Vagina (tissue), 2 donors: ENCODE data around the gene GPM6B. TPM values are rescaled to one million over a fixed set of nuclear protein-coding genes. Genes with fewer than 3 reads are reported as not detected.

Source experiments
- DNase-seq, 2 donors: peaks; one replicate each; pipeline ENCODE4 v3.0.0-alpha.2; 2017; ENCODE audit errors: extremely low spot score in 2 of 2
- H3K27ac ChIP-seq: fragments of 200-600 bp; sonication (generic); one replicate; pipeline ENCODE4 v1.5.1; 2019
- H3K27me3 ChIP-seq: fragments of 200-600 bp; sonication (generic); one replicate; pipeline ENCODE4 v1.5.1; 2019
- H3K36me3 ChIP-seq, 2 donors: fragments of 200-600 bp; sonication (generic); one replicate each; pipeline ENCODE4 v1.5.1; 2017 to 2019
- H3K4me1 ChIP-seq: fragments of 200-600 bp; sonication (generic); one replicate; pipeline ENCODE4 v1.5.1; 2019
- H3K4me3 ChIP-seq, 2 donors: fragments of 200-600 bp; sonication (generic); 1 replicate in 1 of 2; 2 replicates in 1 of 2; pipeline ENCODE4 v1.5.1; 2016 to 2019
- H3K9me3 ChIP-seq: fragments of 200-600 bp; sonication (generic); one replicate; pipeline ENCODE4 v1.5.1; 2019
- CTCF ChIP-seq, 3 experiments: fragments of 450-650 bp in 2 of 3; fragments of 200-600 bp in 1 of 3; sonication (generic) in 1 of 3; IDR thresholded peaks; one replicate each; pipeline ENCODE4 v1.5.1; 2017 to 2019; ENCODE audit warnings: antibody characterized with exemption in 3 of 3, mild to moderate bottlenecking in 2 of 3, moderate library complexity in 2 of 3
- POLR2A ChIP-seq, 2 donors: fragments of 450-650 bp; IDR thresholded peaks; one replicate each; pipeline ENCODE4 v1.6.1; 2017; ENCODE audit warnings: antibody characterized with exemption in 2 of 2, mild to moderate bottlenecking in 2 of 2, moderate library complexity in 2 of 2
- POLR2AphosphoS5 ChIP-seq, 2 donors: sonication (generic); formaldehyde crosslinking; IDR thresholded peaks; one replicate each; pipeline ENCODE4 v1.9.0; 2017; ENCODE audit warnings: antibody characterized with exemption in 2 of 2, mild to moderate bottlenecking in 2 of 2, low read depth in 1 of 2; ENCODE audit not compliant: insufficient read depth in 1 of 2
- intact Hi-C: fragments of 100-400 bp; cut with DNase I; formaldehyde crosslinking; loops from one replicate; pipeline ENCODE4 v1.15.1; 2023
- total RNA-seq: library from RNA; depleted of rRNA; stranded (reverse); fragments of >200 nt; gene quantifications from one replicate; pipeline ENCODE4 v1.2.3, GENCODE V29; 2016

Gene GPM6B
- total RNA-seq, 1 donor from 2014 or later = 15.7 TPM

- intact Hi-C loops = no loop called here
- H3K4me3 ChIP-seq = no peak overlapping the region
Observed at GRCh38 chrX:13756381-13756780, 60.5 kb downstream of the GPM6B start.

GRCh38 chrX:13755254-13755653 is 61.6 kb downstream of the GPM6B start:
- no peaks in the 10 kb centered on the region for H3K9me3 ChIP-seq
- intact Hi-C loops = no loop called here
- no peaks in the 10 kb centered on the region for H3K4me1 ChIP-seq
- no peak for TF ChIP-seq CTCF (IDR thresholded peaks at IDR 0.05)
- TF ChIP-seq POLR2AphosphoS5 (IDR thresholded peaks at IDR 0.05; ENCODE audit: insufficient read depth in 1 of 2, low read depth in 1 of 2) = no peak
- no peak for TF ChIP-seq POLR2A (IDR thresholded peaks at IDR 0.05)
- no peak overlapping the region for H3K4me3 ChIP-seq
- no peaks in the 10 kb centered on the region for H3K27me3 ChIP-seq
- H3K27ac ChIP-seq = no peak overlapping the region
- no peak for DNase-seq
- H3K36me3 ChIP-seq = peaks cover 0 to 27% of the 10 kb centered on the region in 2 donors

More at GRCh38 chrX:13756381-13756780, 60.5 kb downstream of the GPM6B start:
- Histone ChIP-seq H3K27me3 (no peaks in the 10 kb centered on the region), H3K4me1 (no peaks in the 10 kb centered on the region), H3K27ac (no peak overlapping the region), H3K36me3 (peaks cover 0 to 35% of the 10 kb centered on the region in 2 donors), H3K9me3 (no peaks in the 10 kb centered on the region)
- no peak for DNase-seq
- no peak for TF ChIP-seq CTCF (IDR thresholded peaks at IDR 0.05)
- TF ChIP-seq POLR2A (IDR thresholded peaks at IDR 0.05) = no peak
- no peak for TF ChIP-seq POLR2AphosphoS5 (IDR thresholded peaks at IDR 0.05; ENCODE audit: insufficient read depth in 1 of 2, low read depth in 1 of 2)

GRCh38 chrX:13754765-13755164 is 62.1 kb downstream of the GPM6B start:
- H3K4me3 ChIP-seq = no peak overlapping the region
- intact Hi-C loops = loop anchor here (5.0 kb wide), 1 partner anchor 278 kb away; no protein-coding TSS in a partner anchor
- no peaks in the 10 kb centered on the region for H3K9me3 ChIP-seq
- TF ChIP-seq POLR2A (IDR thresholded peaks at IDR 0.05) = no peak
- no peak for TF ChIP-seq POLR2AphosphoS5 (IDR thresholded peaks at IDR 0.05; ENCODE audit: insufficient read depth in 1 of 2, low read depth in 1 of 2)
- TF ChIP-seq CTCF (IDR thresholded peaks at IDR 0.05) = no peak
- no peaks in the 10 kb centered on the region for H3K27me3 ChIP-seq
- H3K4me1 ChIP-seq = no peaks in the 10 kb centered on the region
- peaks cover 0 to 22% of the 10 kb centered on the region in 2 donors for H3K36me3 ChIP-seq
- DNase-seq = no peak
- no peak overlapping the region for H3K27ac ChIP-seq

GRCh38 chrX:13752646-13753045 is 64.2 kb downstream of the GPM6B start:
- TF ChIP-seq POLR2A (IDR thresholded peaks at IDR 0.05) (no peak), POLR2AphosphoS5 (IDR thresholded peaks at IDR 0.05; ENCODE audit: insufficient read depth in 1 of 2, low read depth in 1 of 2) (no peak), CTCF (IDR thresholded peaks at IDR 0.05) (no peak)
- Histone ChIP-seq H3K36me3 (peaks cover 0 to 15% of the 10 kb centered on the region in 2 donors), H3K27me3 (no peaks in the 10 kb centered on the region), H3K4me1 (no peaks in the 10 kb centered on the region), H3K9me3 (no peaks in the 10 kb centered on the region), H3K4me3 (no peak overlapping the region), H3K27ac (no peak overlapping the region)
- DNase-seq = no peak
- intact Hi-C loops = loop anchor here (5.0 kb wide), 1 partner anchor 280 kb away; no protein-coding TSS in a partner anchor

GRCh38 chrX:13752141-13752540 is 64.8 kb downstream of the GPM6B start:
- DNase-seq = no peak
- Histone ChIP-seq H3K36me3 (peaks cover 0 to 10% of the 10 kb centered on the region in 2 donors), H3K9me3 (no peaks in the 10 kb centered on the region), H3K4me3 (no peak overlapping the region), H3K27me3 (no peaks in the 10 kb centered on the region), H3K4me1 (no peaks in the 10 kb centered on the region), H3K27ac (no peak overlapping the region)
- no peak for TF ChIP-seq POLR2AphosphoS5 (IDR thresholded peaks at IDR 0.05; ENCODE audit: insufficient read depth in 1 of 2, low read depth in 1 of 2)
- no peak for TF ChIP-seq POLR2A (IDR thresholded peaks at IDR 0.05)
- no peak for TF ChIP-seq CTCF (IDR thresholded peaks at IDR 0.05)
- intact Hi-C loops = loop anchor here (5.0 kb wide), 1 partner anchor 280 kb away; no protein-coding TSS in a partner anchor
